LNCAP (cell line): ENCODE measurements around the gene GJC2.

Experiments used
- TF ChIP-seq, protein P1 (sequence below): fragments of 450-650 bp; IDR thresholded peaks from 2 replicates; pipeline ENCODE4 v1.5.1; 2017; ENCODE audit warnings: mild to moderate bottlenecking

GJC2 gene

DNA sequence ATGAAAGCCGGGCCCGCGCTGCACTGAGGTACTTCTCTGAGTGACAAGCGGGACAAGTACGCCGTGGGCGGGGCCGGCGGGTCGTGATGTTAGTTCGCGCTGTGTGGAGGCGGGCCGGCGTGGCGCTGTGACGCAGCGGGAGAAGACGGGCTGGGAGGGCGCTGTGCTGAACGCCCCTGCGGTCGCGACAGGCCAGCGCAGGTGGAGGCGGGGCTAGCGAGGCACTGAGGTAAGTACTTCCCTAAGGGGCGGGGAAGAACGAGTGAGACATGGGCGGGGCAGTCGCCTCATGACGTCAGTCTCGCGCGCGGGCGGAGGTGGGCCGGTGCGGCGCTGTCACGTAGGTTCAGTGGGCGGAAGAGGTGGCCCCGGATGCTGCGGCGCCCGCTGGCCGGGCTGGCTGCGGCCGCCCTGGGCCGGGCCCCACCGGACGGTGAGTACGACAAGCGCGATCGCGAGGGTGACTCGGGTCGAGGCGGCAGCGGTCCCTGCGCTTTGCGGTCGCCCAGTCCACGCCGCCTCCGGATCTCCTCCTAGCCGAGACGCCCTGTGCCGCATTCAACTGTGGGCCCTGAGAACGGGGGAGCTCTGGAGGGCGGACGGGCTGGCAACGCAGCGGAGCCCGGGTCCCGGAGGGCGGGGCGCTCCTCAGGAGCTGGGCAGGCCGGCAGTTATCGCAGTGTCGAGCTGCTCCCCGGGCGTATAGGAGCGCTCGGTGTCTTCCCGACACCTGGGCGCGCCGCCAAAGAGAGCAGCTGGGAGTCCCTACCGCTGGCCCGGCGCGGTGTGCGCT is 9.6 kb upstream of the GJC2 start, which contains the start of gene GUK1:
GUK1 (plus strand) TSS at position 349 of the 793 bp plus-strand sequence; CDS start at position 373, 24 bp downstream.
- TF ChIP-seq, protein P1, sequence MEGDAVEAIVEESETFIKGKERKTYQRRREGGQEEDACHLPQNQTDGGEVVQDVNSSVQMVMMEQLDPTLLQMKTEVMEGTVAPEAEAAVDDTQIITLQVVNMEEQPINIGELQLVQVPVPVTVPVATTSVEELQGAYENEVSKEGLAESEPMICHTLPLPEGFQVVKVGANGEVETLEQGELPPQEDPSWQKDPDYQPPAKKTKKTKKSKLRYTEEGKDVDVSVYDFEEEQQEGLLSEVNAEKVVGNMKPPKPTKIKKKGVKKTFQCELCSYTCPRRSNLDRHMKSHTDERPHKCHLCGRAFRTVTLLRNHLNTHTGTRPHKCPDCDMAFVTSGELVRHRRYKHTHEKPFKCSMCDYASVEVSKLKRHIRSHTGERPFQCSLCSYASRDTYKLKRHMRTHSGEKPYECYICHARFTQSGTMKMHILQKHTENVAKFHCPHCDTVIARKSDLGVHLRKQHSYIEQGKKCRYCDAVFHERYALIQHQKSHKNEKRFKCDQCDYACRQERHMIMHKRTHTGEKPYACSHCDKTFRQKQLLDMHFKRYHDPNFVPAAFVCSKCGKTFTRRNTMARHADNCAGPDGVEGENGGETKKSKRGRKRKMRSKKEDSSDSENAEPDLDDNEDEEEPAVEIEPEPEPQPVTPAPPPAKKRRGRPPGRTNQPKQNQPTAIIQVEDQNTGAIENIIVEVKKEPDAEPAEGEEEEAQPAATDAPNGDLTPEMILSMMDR: peak; percentile 29; the same call in 1 of the 2 replicates

DNA sequence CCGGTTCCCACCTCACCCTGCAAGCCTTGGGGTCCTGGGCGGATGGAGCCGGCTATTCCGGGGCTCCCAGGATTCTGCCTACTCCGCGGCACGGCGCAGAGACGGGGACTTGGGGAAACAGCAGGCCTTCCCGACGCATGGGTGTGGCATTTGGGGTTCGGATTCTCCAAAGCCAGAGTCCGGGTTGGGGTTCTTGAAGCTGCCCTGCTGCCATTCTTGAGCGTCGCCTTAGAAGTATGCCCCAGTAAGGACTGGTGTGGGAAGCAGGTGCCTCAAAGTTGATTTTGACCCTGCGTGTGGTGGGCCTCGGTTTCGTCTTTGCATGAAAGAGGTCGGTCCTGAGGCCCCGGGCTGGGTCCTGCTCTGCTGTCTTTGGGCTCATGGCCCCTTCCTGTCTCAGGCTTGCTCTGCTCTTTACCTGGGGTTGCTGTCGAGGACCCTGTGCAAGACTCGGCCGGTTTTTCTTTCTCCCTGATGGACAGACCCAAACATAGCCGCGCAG is 9.0 kb upstream of the GJC2 start:
- TF ChIP-seq, protein P1: no peak

DNA sequence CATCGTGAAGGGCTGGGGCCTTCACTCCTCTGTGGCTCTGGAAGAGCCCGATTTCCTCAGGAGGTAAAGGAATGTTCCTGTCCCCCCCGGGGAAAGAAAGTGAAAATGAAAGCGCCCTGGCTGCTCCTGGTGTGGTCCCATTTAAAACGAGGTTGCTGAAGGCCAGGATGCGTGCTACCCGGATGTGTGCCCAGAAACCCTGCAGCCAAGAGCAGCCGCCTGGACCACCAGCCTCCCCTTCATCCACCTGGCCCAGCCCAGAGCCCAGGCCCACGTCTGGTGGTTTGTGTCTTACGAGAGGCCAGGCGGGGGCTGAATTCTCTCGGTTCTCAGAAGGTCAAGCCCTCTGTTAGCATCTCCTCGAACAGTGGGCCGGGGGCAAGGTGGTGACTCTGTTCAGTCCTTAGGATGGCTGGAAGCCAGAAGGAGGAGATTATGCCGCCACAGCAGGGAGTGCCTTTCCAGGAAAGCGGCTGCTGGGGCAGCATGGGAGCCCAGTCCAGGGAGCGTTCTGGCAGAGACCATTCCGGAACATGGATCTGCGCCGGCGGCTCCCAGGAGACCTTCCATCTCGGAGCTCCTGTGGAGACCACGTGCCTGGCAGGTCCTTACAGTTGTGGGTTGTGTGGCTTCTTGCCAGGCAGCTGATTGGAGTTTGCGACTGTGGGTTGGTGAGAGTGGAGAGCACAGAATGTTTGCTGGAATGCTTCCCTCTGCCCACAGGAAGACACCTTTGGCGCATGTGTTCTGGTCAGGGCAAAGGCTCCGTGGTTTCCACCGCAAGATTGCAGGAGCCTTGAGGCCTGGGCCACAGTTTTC is 8.3 kb upstream of the GJC2 start:
- TF ChIP-seq, protein P1: no peak

DNA sequence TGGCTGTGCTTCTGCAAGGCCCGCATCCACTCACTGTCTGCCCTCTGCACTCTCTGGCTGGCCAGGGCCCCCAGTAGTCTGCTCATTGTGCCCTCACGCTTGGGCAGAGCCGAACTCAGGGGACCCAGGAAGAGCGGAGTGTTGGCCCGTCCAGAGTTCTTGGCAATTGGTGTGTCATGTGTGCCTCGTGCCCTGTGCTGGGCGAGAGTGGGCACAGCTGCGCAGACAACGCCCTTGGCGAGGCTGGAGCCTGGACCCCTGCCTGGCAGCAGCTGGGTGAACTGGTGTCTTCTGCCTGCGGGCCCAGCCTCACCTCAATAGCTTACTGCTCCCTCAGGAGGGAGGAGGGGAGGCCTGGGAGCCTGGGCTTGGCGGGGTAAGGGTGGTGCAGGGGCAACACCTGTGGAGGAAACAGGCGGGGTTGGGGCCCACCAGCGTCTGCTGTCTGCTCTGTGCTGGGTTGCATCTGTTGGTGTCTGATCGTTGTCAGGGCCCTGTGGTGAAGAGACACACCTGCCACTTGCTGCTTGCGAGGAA is 7.5 kb upstream of the GJC2 start:
- TF ChIP-seq, protein P1: no peak

DNA sequence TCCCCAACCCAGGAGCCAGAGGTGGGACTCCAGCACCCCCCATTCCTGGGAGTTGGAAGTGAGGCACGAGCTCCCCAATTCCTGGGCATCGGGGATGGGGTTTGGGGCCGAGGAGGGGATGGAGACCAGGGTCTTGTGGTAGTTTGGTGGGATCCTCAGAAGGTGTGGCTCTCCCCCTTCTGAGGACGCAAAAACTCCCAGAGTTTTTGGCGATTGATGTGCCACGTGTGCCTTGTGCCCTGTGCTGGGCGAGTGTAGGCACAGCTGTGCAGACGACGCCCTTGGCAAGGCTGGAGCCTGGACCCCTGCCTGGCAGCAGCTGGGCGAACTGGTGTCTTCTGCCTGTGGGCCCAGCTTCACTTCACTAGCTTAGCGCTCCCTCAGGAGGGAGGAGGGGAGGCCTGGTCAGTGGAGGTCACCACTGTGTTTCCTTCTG is 7.0 kb upstream of the GJC2 start:
- TF ChIP-seq, protein P1: no peak

DNA sequence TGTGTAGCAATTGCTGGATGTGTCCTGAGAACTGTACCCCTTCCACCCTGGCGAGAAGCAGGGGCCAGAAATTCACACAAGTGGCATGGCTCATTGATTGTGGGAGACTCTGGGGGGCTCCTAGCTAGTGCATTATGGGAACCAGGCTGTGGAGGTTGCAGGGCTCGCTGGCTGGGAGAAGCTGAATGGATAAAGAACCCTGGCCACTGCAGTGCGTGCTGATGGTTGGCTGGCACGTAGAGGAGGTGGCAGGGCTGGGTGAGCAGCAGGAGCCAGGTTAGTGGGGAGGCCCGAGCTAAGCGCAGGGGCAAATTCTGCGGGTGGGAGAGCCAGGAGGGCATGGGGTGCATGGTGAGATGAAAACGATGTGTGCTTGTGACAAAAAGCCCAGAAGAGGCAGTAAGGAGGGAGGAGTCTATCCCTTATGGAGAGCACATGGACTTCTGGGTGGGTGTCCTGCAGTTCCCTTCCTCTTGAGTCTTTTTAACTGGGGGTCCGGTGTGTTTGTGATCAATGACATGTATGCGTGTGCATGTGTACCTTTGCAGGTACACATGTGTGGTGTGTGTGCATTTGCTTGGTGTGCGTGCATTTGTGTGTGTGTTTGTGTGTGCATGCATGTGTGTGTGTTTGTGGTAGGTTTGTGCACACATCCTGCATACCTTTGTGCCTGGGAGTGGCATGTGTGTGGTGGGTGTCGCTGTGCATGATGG is 6.1 kb upstream of the GJC2 start:
- TF ChIP-seq, protein P1: no peak
